IMR-90 (cell line): ENCODE data around the gene CETN2. TPM values are rescaled to one million over a fixed set of nuclear protein-coding genes. Genes with fewer than 3 reads are reported as not detected.

Experiments used
- ATAC-seq: fragments of 200-7000 bp; cut with Tn5 transposase; 2 replicates; pipeline ENCODE4 v1.9.1; 2020; ENCODE audit warnings: low read depth, mild to moderate bottlenecking, moderate library complexity
- BruUV-seq: library from RNA; stranded (reverse); fragments of 400-500 nt; replicated peaks from 2 replicates; lab custom pipeline; 2021; lab: Mats Ljungman, UMichigan
- CTCF ChIA-PET: fragments of 300-600 bp; formaldehyde crosslinking; extraction: SDS; loops from one replicate; lab custom pipeline; 2021; ENCODE audit warnings: antibody characterized with exemption; lab: Yijun Ruan, JAX
- POLR2A ChIA-PET: fragments of 300-600 bp; sonication (Branson Sonifier 250); formaldehyde crosslinking; loops from one replicate; lab custom pipeline; 2022; ENCODE audit warnings: antibody characterized with exemption; ENCODE audit not compliant: unreplicated experiment; lab: Charles Lee
- DNase-seq: peaks from one replicate; pipeline ENCODE4 v3.0.0; 2013
- H2AFZ ChIP-seq: replicated peaks from 2 replicates; pipeline ENCODE3; 2013; ENCODE audit warnings: low read length, mild to moderate bottlenecking; ENCODE audit not compliant: poor library complexity
- H2AK5ac ChIP-seq: 2 replicates; pipeline ENCODE4 v1.6.1; 2013; ENCODE audit warnings: low read depth, low read length, inconsistent platforms
- H2AK9ac ChIP-seq: replicated peaks from 2 replicates; pipeline ENCODE3; 2013; ENCODE audit warnings: mild to moderate bottlenecking, low read depth, low read length, moderate library complexity; ENCODE audit not compliant: poor library complexity
- H2BK120ac ChIP-seq: 2 replicates; pipeline ENCODE4 v1.6.1; 2013; ENCODE audit warnings: low read depth, low read length, inconsistent platforms
- H2BK15ac ChIP-seq: 3 replicates; pipeline ENCODE4 v1.6.1; 2013; ENCODE audit warnings: low read depth, low read length, inconsistent platforms
- H2BK20ac ChIP-seq: 2 replicates; pipeline ENCODE4 v1.6.1; 2013; ENCODE audit warnings: low read depth, mild to moderate bottlenecking, inconsistent platforms, low read length, moderate library complexity
- H2BK5ac ChIP-seq: 2 replicates; pipeline ENCODE4 v1.6.1; 2013; ENCODE audit warnings: mild to moderate bottlenecking, low read depth, low read length, inconsistent platforms; ENCODE audit not compliant: poor library complexity, severe bottlenecking
- H3K14ac ChIP-seq: replicated peaks from 2 replicates; pipeline ENCODE4 v1.6.1; 2013; ENCODE audit warnings: low read depth, low read length, inconsistent platforms
- H3K18ac ChIP-seq: 2 replicates; pipeline ENCODE4 v1.6.1; 2013; ENCODE audit warnings: low read depth, low read length, control low read depth
- H3K23ac ChIP-seq: 2 replicates; pipeline ENCODE4 v1.6.1; 2013; ENCODE audit warnings: low read depth, low read length, inconsistent platforms
- H3K27ac ChIP-seq: 2 replicates; pipeline ENCODE4 v1.5.1; 2013; ENCODE audit warnings: mild to moderate bottlenecking, control low read depth, low read length; ENCODE audit not compliant: insufficient read depth
- H3K27me3 ChIP-seq: 2 replicates; pipeline ENCODE4 v1.6.1; 2013; ENCODE audit warnings: low read length; ENCODE audit not compliant: control insufficient read depth, insufficient read depth
- H3K36me3 ChIP-seq: 2 replicates; pipeline ENCODE4 v1.6.1; 2013; ENCODE audit warnings: low read length, mixed read lengths; ENCODE audit not compliant: control insufficient read depth, insufficient read depth
- H3K4ac ChIP-seq: 2 replicates; pipeline ENCODE4 v1.6.1; 2013; ENCODE audit warnings: low read depth, low read length, inconsistent platforms
- H3K4me1 ChIP-seq: 2 replicates; pipeline ENCODE4 v1.6.1; 2013; ENCODE audit warnings: low read length, mixed read lengths; ENCODE audit not compliant: control insufficient read depth, insufficient read depth
- H3K4me2 ChIP-seq: 2 replicates; pipeline ENCODE4 v1.6.1; 2013; ENCODE audit warnings: low read depth, mild to moderate bottlenecking, control low read depth, low read length, moderate library complexity
- H3K4me3 ChIP-seq: 2 replicates; pipeline ENCODE4 v1.5.1; 2013; ENCODE audit warnings: low read depth, mild to moderate bottlenecking, control low read depth, low read length, moderate library complexity; ENCODE audit not compliant: insufficient read depth
- H3K56ac ChIP-seq: 2 replicates; pipeline ENCODE4 v1.6.1; 2013; ENCODE audit warnings: low read length, inconsistent platforms; ENCODE audit not compliant: insufficient read depth; ENCODE audit errors: extremely low read depth
- H3K79me1 ChIP-seq, 2 experiments: 2 replicates each; pipeline ENCODE4 v1.6.1; 2013; ENCODE audit warnings: low read length in 2 of 2, inconsistent platforms in 1 of 2, low read depth in 1 of 2
- H3K9ac ChIP-seq: 2 replicates; pipeline ENCODE4 v1.6.1; 2013; ENCODE audit warnings: low read depth, low read length, control low read depth
- H3K9me1 ChIP-seq: 2 replicates; pipeline ENCODE4 v1.6.1; 2013; ENCODE audit warnings: low read length, inconsistent platforms; ENCODE audit not compliant: insufficient read depth
- H3K9me3 ChIP-seq: 2 replicates; pipeline ENCODE4 v1.6.1; 2013; ENCODE audit warnings: low read length; ENCODE audit not compliant: control insufficient read depth, insufficient read depth
- H4K20me1 ChIP-seq: 2 replicates; pipeline ENCODE4 v1.6.1; 2013; ENCODE audit warnings: low read length, inconsistent platforms; ENCODE audit not compliant: insufficient read depth
- H4K5ac ChIP-seq: 2 replicates; pipeline ENCODE4 v1.6.1; 2013; ENCODE audit warnings: mild to moderate bottlenecking, low read depth, low read length, control low read depth
- H4K8ac ChIP-seq, 2 experiments: 2 replicates each; pipeline ENCODE4 v1.6.1; 2013; ENCODE audit warnings: low read depth in 2 of 2, low read length in 2 of 2, control low read depth in 1 of 2, inconsistent platforms in 1 of 2
- H4K91ac ChIP-seq: 2 replicates; pipeline ENCODE4 v1.6.1; 2013; ENCODE audit warnings: low read depth, low read length, inconsistent platforms; ENCODE audit not compliant: insufficient read depth
- BHLHE40 ChIP-seq: fragments of 150-350 bp; IDR thresholded peaks from 2 replicates; pipeline ENCODE4 v1.6.1; 2016; ENCODE audit warnings: mild to moderate bottlenecking, low read depth, low read length
- CEBPB ChIP-seq: IDR thresholded peaks from 2 replicates; pipeline ENCODE4 v1.6.1; 2012; ENCODE audit warnings: low read depth, low read length, improper control_type of control experiment
- CHD1 ChIP-seq: IDR thresholded peaks from 2 replicates; pipeline ENCODE4 v1.6.1; 2012; ENCODE audit warnings: low read depth, low read length, improper control_type of control experiment
- FOS ChIP-seq: fragments of 150-350 bp; IDR thresholded peaks from 2 replicates; pipeline ENCODE4 v1.6.1; 2016; ENCODE audit warnings: low read depth, low read length
- MAFK ChIP-seq: IDR thresholded peaks from 2 replicates; pipeline ENCODE4 v1.6.1; 2012; ENCODE audit warnings: low read depth, low read length, improper control_type of control experiment
- MAZ ChIP-seq: IDR thresholded peaks from 2 replicates; pipeline ENCODE4 v1.6.1; 2012; ENCODE audit warnings: low read depth, mild to moderate bottlenecking, low read length, improper control_type of control experiment, moderate library complexity, borderline replicate concordance
- MXI1 ChIP-seq: IDR thresholded peaks from 2 replicates; pipeline ENCODE4 v1.6.1; 2012; ENCODE audit warnings: low read depth, mild to moderate bottlenecking, low read length, moderate library complexity, borderline replicate concordance
- NFE2L2 ChIP-seq: fragments of 150-350 bp; IDR thresholded peaks from 2 replicates; pipeline ENCODE4 v1.6.1; 2016; ENCODE audit warnings: low read depth, mild to moderate bottlenecking, low read length
- POLR2A ChIP-seq: IDR thresholded peaks from 2 replicates; pipeline ENCODE4 v1.6.1; 2012; ENCODE audit warnings: mild to moderate bottlenecking, low read depth, low read length
- RAD21 ChIP-seq: IDR thresholded peaks from 2 replicates; pipeline ENCODE4 v1.6.1; 2012; ENCODE audit warnings: low read length, improper control_type of control experiment
- RFX5 ChIP-seq: IDR thresholded peaks from 2 replicates; pipeline ENCODE4 v1.8.0; 2012; ENCODE audit warnings: low read depth, mild to moderate bottlenecking, low read length, moderate library complexity
- SMC3 ChIP-seq: fragments of 150-350 bp; IDR thresholded peaks from 2 replicates; pipeline ENCODE4 v1.6.1; 2016; ENCODE audit warnings: low read depth, mild to moderate bottlenecking, antibody characterized with exemption, low read length, moderate library complexity
- WGBS, 2 experiments: methylation state at CpG; one replicate each; pipeline versions ENCODE4 v1.1.5 to v1.1.7; 2013; ENCODE audit warnings: missing lambda C conversion rate in 2 of 2; ENCODE audit not compliant: insufficient read length in 1 of 2; ENCODE audit errors: extremely low coverage in 2 of 2; 5-methylcytosine and 5-hydroxymethylcytosine counted together
- dilution Hi-C: fragments of 300-500 bp; cut with HindIII; formaldehyde crosslinking; loops from one replicate; pipeline ENCODE4 v1.14.3; 2018; ENCODE audit warnings: low sequenced_read_pairs; ENCODE audit not compliant: unreplicated experiment
- in situ Hi-C: fragments of 300-500 bp; cut with MboI; formaldehyde crosslinking; loops from 3 replicates; pipeline ENCODE4 v1.14.3; 2019; ENCODE audit warnings: low sequenced_read_pairs, inconsistent platforms, mixed read lengths
- intact Hi-C: fragments of 100-400 bp; cut with micrococcal nuclease; formaldehyde crosslinking; loops from 2 replicates; pipeline ENCODE4 v1.10.0; 2022
- polyA plus RNA-seq, 3 experiments: library from polyadenylated mRNA; depleted of rRNA; stranded (reverse); fragments of >200 nt; gene quantifications; 2 replicates each; pipeline ENCODE4 v1.2.3, GENCODE V29; 2012; ENCODE audit warnings: low replicate concordance in 1 of 3
- total RNA-seq: library from RNA; depleted of rRNA; stranded (reverse); fragments of >200 nt; gene quantifications from 2 replicates; pipeline ENCODE4 v1.2.3, GENCODE V29; 2012
- TF ChIP-seq, protein P1 (sequence below): fragments of 150-350 bp; IDR thresholded peaks from 2 replicates; pipeline ENCODE4 v1.6.1; 2017; ENCODE audit warnings: mild to moderate bottlenecking, antibody characterized with exemption, low read length, low read depth
- TF ChIP-seq, protein P2 (sequence below): conservative IDR thresholded peaks from 2 replicates; pipeline ENCODE4 v1.5.1; 2012; ENCODE audit warnings: mild to moderate bottlenecking, low read depth, low read length, improper control_type of control experiment

CETN2 gene
- total and polyA plus RNA-seq, 2 of the 4 experiments (the other 2 are of a cell fraction), result 15.8 to 34.0 TPM

DNA sequence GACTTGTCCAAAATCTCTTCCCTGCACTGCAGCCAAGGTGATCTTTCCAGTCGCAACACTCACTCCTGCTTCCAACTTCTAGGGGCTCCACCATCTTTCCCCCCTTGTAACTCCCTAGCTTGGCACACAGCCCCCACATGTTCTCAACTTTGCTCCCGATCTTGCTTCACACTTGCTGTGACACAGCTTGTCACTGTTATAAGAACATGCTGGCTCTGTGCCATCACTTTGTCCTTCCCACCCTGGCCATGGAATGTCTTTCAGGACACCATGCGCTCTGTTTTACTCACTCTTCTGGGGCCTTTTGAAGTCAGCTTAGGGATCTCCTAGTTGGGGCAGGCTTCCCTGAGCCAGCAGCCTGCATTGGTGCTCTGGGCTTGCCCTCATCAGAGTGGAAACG, 2.8 kb upstream of the CETN2 start:
- Histone ChIP-seq H3K79me1 (peaks cover 5 to 11% of the 10 kb centered on the region in 2 experiments; a peak in 2 of 4 replicates), H3K23ac (no peak overlapping the region), H4K91ac (no peak overlapping the region), H2BK5ac (no peak overlapping the region), H3K27ac (no peak overlapping the region), H4K5ac (no peak overlapping the region), H3K36me3 (no peaks in the 10 kb centered on the region; the same call in 1 of the 2 replicates), H3K4me2 (no peak overlapping the region), H3K4ac (no peak overlapping the region), H3K14ac (no peak overlapping the region), H2AK5ac (no peak overlapping the region), H3K9me1 (no peaks in the 10 kb centered on the region), H3K4me3 (no peak overlapping the region), H3K9me3 (no peaks in the 10 kb centered on the region), H3K56ac (no peak overlapping the region), H4K8ac (no peak overlapping the region), H3K27me3 (no peaks in the 10 kb centered on the region), H3K18ac (no peak overlapping the region), H3K4me1 (0 out of 2 replicates have a peak, but pooled peaks cover 2% of the 10 kb centered on the region), H2AK9ac (no peak overlapping the region), H4K20me1 (no peaks in the 10 kb centered on the region; the same call in 1 of the 2 replicates), H2BK20ac (no peak overlapping the region), H2BK15ac (no peak overlapping the region), H2AFZ (no peak overlapping the region), H3K9ac (no peak overlapping the region), H2BK120ac (no peak overlapping the region)
- in situ Hi-C loops, result no loop called here
- POLR2A ChIA-PET, result no interaction called here
- CTCF ChIA-PET, result no interaction called here
- no TSS peak for BruUV-seq
- DNase-seq (no peak), ATAC-seq (no peak)
- dilution Hi-C loops, result no loop called here
- intact Hi-C loops, result no loop called here
- WGBS, 2 experiments, result 67% methylated on average over 3 of the region's 4 CpGs; no CpG with 5 or more reads in 1 of the 2 experiments
- no peak for TF ChIP-seq POLR2A
- no peak for TF ChIP-seq MAFK
- TF ChIP-seq FOS, result no peak
- TF ChIP-seq, protein P1, sequence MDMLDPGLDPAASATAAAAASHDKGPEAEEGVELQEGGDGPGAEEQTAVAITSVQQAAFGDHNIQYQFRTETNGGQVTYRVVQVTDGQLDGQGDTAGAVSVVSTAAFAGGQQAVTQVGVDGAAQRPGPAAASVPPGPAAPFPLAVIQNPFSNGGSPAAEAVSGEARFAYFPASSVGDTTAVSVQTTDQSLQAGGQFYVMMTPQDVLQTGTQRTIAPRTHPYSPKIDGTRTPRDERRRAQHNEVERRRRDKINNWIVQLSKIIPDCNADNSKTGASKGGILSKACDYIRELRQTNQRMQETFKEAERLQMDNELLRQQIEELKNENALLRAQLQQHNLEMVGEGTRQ, result no peak
- TF ChIP-seq, protein P2, sequence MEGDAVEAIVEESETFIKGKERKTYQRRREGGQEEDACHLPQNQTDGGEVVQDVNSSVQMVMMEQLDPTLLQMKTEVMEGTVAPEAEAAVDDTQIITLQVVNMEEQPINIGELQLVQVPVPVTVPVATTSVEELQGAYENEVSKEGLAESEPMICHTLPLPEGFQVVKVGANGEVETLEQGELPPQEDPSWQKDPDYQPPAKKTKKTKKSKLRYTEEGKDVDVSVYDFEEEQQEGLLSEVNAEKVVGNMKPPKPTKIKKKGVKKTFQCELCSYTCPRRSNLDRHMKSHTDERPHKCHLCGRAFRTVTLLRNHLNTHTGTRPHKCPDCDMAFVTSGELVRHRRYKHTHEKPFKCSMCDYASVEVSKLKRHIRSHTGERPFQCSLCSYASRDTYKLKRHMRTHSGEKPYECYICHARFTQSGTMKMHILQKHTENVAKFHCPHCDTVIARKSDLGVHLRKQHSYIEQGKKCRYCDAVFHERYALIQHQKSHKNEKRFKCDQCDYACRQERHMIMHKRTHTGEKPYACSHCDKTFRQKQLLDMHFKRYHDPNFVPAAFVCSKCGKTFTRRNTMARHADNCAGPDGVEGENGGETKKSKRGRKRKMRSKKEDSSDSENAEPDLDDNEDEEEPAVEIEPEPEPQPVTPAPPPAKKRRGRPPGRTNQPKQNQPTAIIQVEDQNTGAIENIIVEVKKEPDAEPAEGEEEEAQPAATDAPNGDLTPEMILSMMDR, result no peak
- TF ChIP-seq MAZ, result no peak
- no peak for TF ChIP-seq MXI1
- TF ChIP-seq CHD1, result no peak
- TF ChIP-seq RAD21, result no peak
- no peak for TF ChIP-seq RFX5
- no peak for TF ChIP-seq SMC3
- TF ChIP-seq CEBPB, result no peak
- no peak for TF ChIP-seq NFE2L2
- TF ChIP-seq BHLHE40, result no peak
